Mesodermal cell (in vitro differentiated cells): ENCODE results near the gene FIBCD1.

Source experiments
- H3K27ac ChIP-seq: 2 replicates; pipeline ENCODE4 v1.7.0; 2013; ENCODE audit warnings: mild to moderate bottlenecking, low read depth, low read length, moderate library complexity; ENCODE audit not compliant: severe bottlenecking
- H3K36me3 ChIP-seq: 2 replicates; pipeline ENCODE4 v1.7.1; 2013; ENCODE audit warnings: mild to moderate bottlenecking, low read length, moderate library complexity; ENCODE audit not compliant: control insufficient read depth, insufficient read depth
- H3K4me1 ChIP-seq: one replicate; pipeline ENCODE4 v1.7.1; 2013; ENCODE audit warnings: mild to moderate bottlenecking, low read length; ENCODE audit not compliant: insufficient read depth, control insufficient read depth, poor library complexity, severe bottlenecking
- H3K4me3 ChIP-seq: 2 replicates; pipeline ENCODE4 v1.7.0; 2013; ENCODE audit warnings: low read length, control low read depth, mild to moderate bottlenecking; ENCODE audit not compliant: insufficient read depth, poor library complexity, severe bottlenecking; ENCODE audit errors: extremely low read depth
- H3K9me3 ChIP-seq: 2 replicates; pipeline ENCODE4 v1.7.1; 2013; ENCODE audit warnings: mild to moderate bottlenecking, low read length, moderate library complexity; ENCODE audit not compliant: control insufficient read depth
- whole genome bisulfite sequencing, 2 experiments: methylation state at CpG; one replicate each; pipeline ENCODE4 v1.1.5; 2013; ENCODE audit warnings: missing lambda C conversion rate in 2 of 2; ENCODE audit not compliant: insufficient coverage in 2 of 2; 5-methylcytosine and 5-hydroxymethylcytosine counted together

The FIBCD1 gene

GRCh38 chr9:130972957-130973685 lies 34.1 kb upstream of the FIBCD1 start:
- Histone ChIP-seq H3K27ac (no peak overlapping the region), H3K36me3 (no peaks in the 10 kb centered on the region), H3K4me1 (no peaks in the 10 kb centered on the region), H3K9me3 (no peaks in the 10 kb centered on the region), H3K4me3 (no peak overlapping the region)
- 89 to 92% methylated on average over 18 to 19 of the region's 19 CpGs for WGBS, 2 experiments

- Histone ChIP-seq H3K36me3 (no peaks in the 10 kb centered on the region), H3K4me3 (no peak overlapping the region), H3K9me3 (no peaks in the 10 kb centered on the region), H3K4me1 (no peaks in the 10 kb centered on the region), H3K27ac (no peak overlapping the region)
- 91 to 94% methylated on average over 3 to 4 of the region's 6 CpGs for WGBS, 2 experiments
Observed at GRCh38 chr9:130972277-130972956, 33.4 kb upstream of the FIBCD1 start.

- no peaks in the 10 kb centered on the region for H3K4me1 ChIP-seq
- no peaks in the 10 kb centered on the region for H3K9me3 ChIP-seq
- H3K27ac ChIP-seq, result no peak overlapping the region
- H3K4me3 ChIP-seq, result no peak overlapping the region
- H3K36me3 ChIP-seq, result no peaks in the 10 kb centered on the region
- WGBS, 2 experiments, result 82 to 87% methylated on average over 8 to 10 of the region's 12 CpGs
Observed at GRCh38 chr9:130971294-130971849, 32.3 kb upstream of the FIBCD1 start.

- WGBS, 2 experiments, result 62 to 83% methylated on average over 1 to 3 of the region's 3 CpGs
- Histone ChIP-seq H3K4me1 (no peaks in the 10 kb centered on the region), H3K4me3 (no peak overlapping the region), H3K9me3 (no peaks in the 10 kb centered on the region), H3K36me3 (no peaks in the 10 kb centered on the region), H3K27ac (no peak overlapping the region)
Observed at GRCh38 chr9:130970855-130971254, 31.8 kb upstream of the FIBCD1 start.

- H3K36me3 ChIP-seq, result no peaks in the 10 kb centered on the region
- no peaks in the 10 kb centered on the region for H3K4me1 ChIP-seq
- H3K27ac ChIP-seq, result no peak overlapping the region
- WGBS, 2 experiments, result 96 to 98% methylated on average over 7 to 8 of the region's 12 CpGs
- no peak overlapping the region for H3K4me3 ChIP-seq
- H3K9me3 ChIP-seq, result no peaks in the 10 kb centered on the region
Observed at GRCh38 chr9:130970052-130970451, 31.0 kb upstream of the FIBCD1 start.

- Histone ChIP-seq H3K4me1 (peaks cover 11% of the 10 kb centered on the region), H3K9me3 (no peaks in the 10 kb centered on the region), H3K27ac (no peak overlapping the region), H3K4me3 (no peak overlapping the region), H3K36me3 (no peaks in the 10 kb centered on the region)
- WGBS, 2 experiments, result 89 to 97% methylated on average over 4 to 5 of the region's 7 CpGs
Observed at GRCh38 chr9:130965680-130966079, 26.6 kb upstream of the FIBCD1 start.

- H3K27ac ChIP-seq, result no peak overlapping the region
- H3K4me3 ChIP-seq, result no peak overlapping the region
- H3K4me1 ChIP-seq, result peaks cover 11% of the 10 kb centered on the region
- no peaks in the 10 kb centered on the region for H3K9me3 ChIP-seq
- 93 to 100% methylated on average over 4 to 5 of the region's 8 CpGs for WGBS, 2 experiments
- H3K36me3 ChIP-seq, result no peaks in the 10 kb centered on the region
Observed at GRCh38 chr9:130963916-130964315, 24.9 kb upstream of the FIBCD1 start.

- Histone ChIP-seq H3K4me1 (peaks cover 11% of the 10 kb centered on the region), H3K4me3 (no peak overlapping the region), H3K27ac (no peak overlapping the region), H3K9me3 (peaks cover 4% of the 10 kb centered on the region), H3K36me3 (no peaks in the 10 kb centered on the region)
- 95 to 97% methylated on average over 13 of the region's 15 CpGs for WGBS, 2 experiments
Observed at GRCh38 chr9:130963337-130963908, 24.4 kb upstream of the FIBCD1 start.

- no peak overlapping the region for H3K27ac ChIP-seq
- 65 to 67% methylated on average over 16 to 21 of the region's 22 CpGs for WGBS, 2 experiments
Observed at GRCh38 chr9:130962418-130963316, 23.6 kb upstream of the FIBCD1 start.

More at GRCh38 chr9:130962418-130963316, 23.6 kb upstream of the FIBCD1 start:
- Histone ChIP-seq H3K36me3 (no peaks in the 10 kb centered on the region), H3K9me3 (peaks cover 8% of the 10 kb centered on the region), H3K4me1 (peaks cover 11% of the 10 kb centered on the region), H3K4me3 (no peak overlapping the region)
